H1 (cell line): ENCODE data around the gene RPS15. TPM values are rescaled to one million over a fixed set of nuclear protein-coding genes. Genes with fewer than 3 reads are reported as not detected.

Experiments used
- HDAC2 ChIP-seq, 2 experiments: fragments of 300-600 bp in 1 of 2; sonication (generic) in 1 of 2; IDR thresholded peaks; 2 replicates each; pipeline ENCODE4 v1.6.1; 2011 to 2012; ENCODE audit warnings: low read depth in 2 of 2, low read length in 2 of 2, mild to moderate bottlenecking in 2 of 2, moderate library complexity in 2 of 2, borderline replicate concordance in 1 of 2, inconsistent platforms in 1 of 2
- PHF8 ChIP-seq: fragments of 200-600 bp; sonication (generic); conservative IDR thresholded peaks from 2 replicates; pipeline ENCODE4 v1.7.1; 2012; ENCODE audit warnings: low read depth, mild to moderate bottlenecking, inconsistent platforms, low read length, moderate library complexity
- SP1 ChIP-seq: IDR thresholded peaks from 2 replicates; pipeline ENCODE4 v1.6.1; 2011; ENCODE audit warnings: low read depth, low read length
- SP4 ChIP-seq: IDR thresholded peaks from 2 replicates; pipeline ENCODE4 v1.6.1; 2012; ENCODE audit warnings: low read length, inconsistent platforms
- TAF1 ChIP-seq: IDR thresholded peaks from 2 replicates; pipeline ENCODE4 v1.6.1; 2011; ENCODE audit warnings: mild to moderate bottlenecking, low read depth, low read length
- TBP ChIP-seq: IDR thresholded peaks from 2 replicates; pipeline ENCODE4 v1.6.1; 2011; ENCODE audit warnings: low read depth, low read length, improper control_type of control experiment
- TEAD4 ChIP-seq: IDR thresholded peaks from 2 replicates; pipeline ENCODE4 v1.6.1; 2012; ENCODE audit warnings: low read depth, low read length, inconsistent platforms, mixed read lengths
- polyA plus RNA-seq, 7 experiments: library from polyadenylated mRNA; depleted of rRNA in 3 of 7; stranded (reverse) in 5 of 7; unstranded in 2 of 7; fragments of >200 nt in 5 of 7; fragments of 200-250 nt in 2 of 7; gene quantifications; 1 replicate in 5 of 7; 2 replicates in 1 of 7; 4 replicates in 1 of 7; pipeline versions ENCODE4 v1.2.1 to v1.2.3, GENCODE V29; 2011 to 2013; ENCODE audit warnings: missing spikeins in 2 of 7, mixed read lengths in 2 of 7
- total RNA-seq: library from RNA; stranded (reverse); fragmentation: NEBNext Ultra II Directional; extraction: Animal tissue kit (Norgen Biotek cat#: 25700); gene quantifications from 2 replicates; pipeline ENCODE4 v1.2.1, GENCODE V29; 2021
- TF ChIP-seq, protein P1 (sequence below): IDR thresholded peaks from 2 replicates; pipeline ENCODE4 v1.6.1; 2011; ENCODE audit warnings: low read depth, mild to moderate bottlenecking, low read length; ENCODE audit not compliant: insufficient read depth
- TF ChIP-seq, protein P2 (sequence below): IDR thresholded peaks from 2 replicates; pipeline ENCODE4 v1.6.1; 2012; ENCODE audit warnings: inconsistent platforms

RPS15 gene
- total and polyA plus RNA-seq, 2 of the 8 experiments (the other 6 are each of a cell fraction or from before 2014, with no cell fraction given): 1,562 to 3,890 TPM

DNA sequence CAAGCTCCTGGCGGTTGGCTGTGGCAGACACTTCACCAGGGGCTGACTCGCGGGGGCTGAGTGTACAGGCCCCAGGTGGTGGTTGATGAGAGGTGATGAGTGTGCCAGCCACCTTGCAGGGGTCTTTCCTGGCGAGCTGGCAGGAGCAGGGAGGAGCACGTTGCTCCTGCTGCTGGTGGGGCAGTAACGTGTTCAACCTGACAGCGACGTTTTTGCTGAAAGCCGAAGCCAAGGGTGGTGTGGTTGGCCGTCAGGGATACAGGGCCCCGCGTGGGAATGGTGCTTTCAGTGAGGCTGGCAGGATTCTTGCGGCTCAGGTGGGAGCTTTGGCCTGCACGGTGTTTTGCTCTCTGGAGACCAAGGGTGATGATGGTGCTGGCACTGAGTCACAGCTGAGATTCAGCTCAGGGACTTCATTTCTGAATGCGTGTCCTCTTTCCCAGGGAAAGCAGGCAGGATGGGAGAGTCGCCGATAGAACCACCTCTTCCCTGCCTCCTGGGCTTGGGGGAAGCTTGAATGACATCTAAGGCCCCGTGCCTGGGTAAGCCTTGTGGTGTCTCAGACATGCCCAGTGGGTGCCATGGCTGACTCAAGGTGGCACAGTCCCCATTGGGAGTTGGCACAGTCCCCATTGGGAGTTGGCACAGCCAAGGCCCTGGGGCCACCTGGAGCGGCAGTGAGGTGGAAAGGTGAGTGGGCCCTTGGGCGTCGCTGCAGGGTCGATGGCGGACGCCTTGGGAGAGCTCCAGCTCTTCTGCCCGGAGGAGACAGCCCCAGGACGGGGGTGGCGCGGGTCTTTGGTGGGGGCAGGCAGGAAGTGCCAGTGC lies 22.0 kb upstream of the RPS15 start (continued):
- no peak for TF ChIP-seq HDAC2 (IDR thresholded peaks at IDR 0.05; ENCODE audit: borderline replicate concordance in 1 of 2, low read depth in 2 of 2, low read length in 2 of 2)
- TF ChIP-seq PHF8: no peak
- TF ChIP-seq, protein P1, sequence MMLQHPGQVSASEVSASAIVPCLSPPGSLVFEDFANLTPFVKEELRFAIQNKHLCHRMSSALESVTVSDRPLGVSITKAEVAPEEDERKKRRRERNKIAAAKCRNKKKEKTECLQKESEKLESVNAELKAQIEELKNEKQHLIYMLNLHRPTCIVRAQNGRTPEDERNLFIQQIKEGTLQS: no peak
- TF ChIP-seq SP1: no peak
- TF ChIP-seq TBP: no peak
- TF ChIP-seq SP4: no peak
- TF ChIP-seq, protein P2, sequence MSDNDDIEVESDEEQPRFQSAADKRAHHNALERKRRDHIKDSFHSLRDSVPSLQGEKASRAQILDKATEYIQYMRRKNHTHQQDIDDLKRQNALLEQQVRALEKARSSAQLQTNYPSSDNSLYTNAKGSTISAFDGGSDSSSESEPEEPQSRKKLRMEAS: no peak
- no peak for TF ChIP-seq TEAD4
- no peak for TF ChIP-seq TAF1
